SK-N-SH (cell line): ENCODE results near the gene SND1. TPM values are rescaled to one million over a fixed set of nuclear protein-coding genes. Genes with fewer than 3 reads are reported as not detected.

Experiments used
- CTCF ChIA-PET: fragments of 300-600, 350-600 bp; formaldehyde crosslinking; extraction: SDS; loops from one replicate; lab custom pipeline; 2021; lab: Yijun Ruan, JAX
- POLR2A ChIA-PET: fragments of 350-600 bp; sonication (Branson Sonifier 250); formaldehyde crosslinking; extraction: SDS; loops from one replicate; lab custom pipeline; 2020; ENCODE audit warnings: antibody characterized with exemption, inconsistent platforms; lab: Yijun Ruan, JAX
- DNase-seq: peaks from one replicate; pipeline ENCODE4 v3.0.0; 2012
- H2AFZ ChIP-seq: fragments of 200-600 bp; sonication (generic); 2 replicates; pipeline ENCODE4 v1.8.1; 2016; ENCODE audit warnings: antibody characterized with exemption, mild to moderate bottlenecking, low read depth
- H3F3A ChIP-seq: fragments of 200-600 bp; sonication (generic); replicated peaks from 2 replicates; pipeline ENCODE3; 2016; ENCODE audit warnings: antibody characterized with exemption, mild to moderate bottlenecking; ENCODE audit not compliant: insufficient read depth
- H3K27ac ChIP-seq, 2 experiments: fragments of 200-500 bp in 1 of 2; fragments of 200-600 bp in 1 of 2; sonication (Bioruptor generic) in 1 of 2; sonication (generic), shearing (Covaris generic) in 1 of 2; 2 replicates each; pipeline versions ENCODE4 v1.5.1 to v1.6.1; 2014 to 2016; ENCODE audit warnings: low read depth in 2 of 2, inconsistent platforms in 1 of 2, low read length in 1 of 2, mild to moderate bottlenecking in 1 of 2, mixed read lengths in 1 of 2
- H3K27me3 ChIP-seq: fragments of 200-600 bp; sonication (generic), shearing (Covaris generic); 2 replicates; pipeline ENCODE4 v1.6.1; 2016; ENCODE audit warnings: mixed run types; ENCODE audit not compliant: insufficient read depth
- H3K36me3 ChIP-seq, 2 experiments: fragments of 200-500 bp in 1 of 2; fragments of 200-600 bp in 1 of 2; sonication (Bioruptor generic) in 1 of 2; sonication (generic) in 1 of 2; replicated peaks in 1 of 2; 2 replicates each; pipeline versions ENCODE3 to v1.5.1; 2014 to 2016; ENCODE audit warnings: low read length in 1 of 2, mild to moderate bottlenecking in 1 of 2; ENCODE audit not compliant: insufficient read depth in 2 of 2, control insufficient read depth in 1 of 2
- H3K4me1 ChIP-seq, 2 experiments: fragments of 200-500 bp in 1 of 2; fragments of 200-600 bp in 1 of 2; sonication (Bioruptor generic) in 1 of 2; sonication (generic), shearing (Covaris generic) in 1 of 2; 2 replicates each; pipeline versions ENCODE4 v1.5.1 to v1.6.1; 2014 to 2016; ENCODE audit warnings: low read depth in 1 of 2, low read length in 1 of 2, mixed run types in 1 of 2; ENCODE audit not compliant: insufficient read depth in 2 of 2, control insufficient read depth in 1 of 2
- H3K4me2 ChIP-seq: fragments of 200-600 bp; sonication (generic), shearing (Covaris generic); 2 replicates; pipeline ENCODE4 v1.6.1; 2017; ENCODE audit warnings: mixed run types
- H3K4me3 ChIP-seq, 2 experiments: fragments of 200-500 bp in 1 of 2; fragments of 200-600 bp in 1 of 2; sonication (Bioruptor generic) in 1 of 2; sonication (generic), shearing (Covaris generic) in 1 of 2; 2 replicates each; pipeline versions ENCODE4 v1.5.1 to v1.8.1; 2014 to 2016; ENCODE audit warnings: low read depth in 2 of 2, inconsistent platforms in 1 of 2, low read length in 1 of 2, mild to moderate bottlenecking in 1 of 2, mixed read lengths in 1 of 2, moderate library complexity in 1 of 2
- H3K79me2 ChIP-seq: fragments of 200-600 bp; sonication (generic); 2 replicates; pipeline ENCODE4 v1.8.1; 2017; ENCODE audit warnings: mild to moderate bottlenecking; ENCODE audit not compliant: insufficient read depth
- H3K9ac ChIP-seq: fragments of 200-600 bp; sonication (generic); 2 replicates; pipeline ENCODE4 v1.6.1; 2017; ENCODE audit warnings: mixed run types
- H3K9me2 ChIP-seq: fragments of 200-600 bp; sonication (generic); 2 replicates; pipeline ENCODE4 v1.6.1; 2017; ENCODE audit warnings: mixed run types
- H3K9me3 ChIP-seq: fragments of 200-600 bp; sonication (generic); 2 replicates; pipeline ENCODE4 v1.6.1; 2017; ENCODE audit warnings: mixed run types, mild to moderate bottlenecking, moderate library complexity
- H4K20me1 ChIP-seq: fragments of 200-600 bp; sonication (generic); 2 replicates; pipeline ENCODE4 v1.6.1; 2017; ENCODE audit warnings: mild to moderate bottlenecking, mixed run types; ENCODE audit not compliant: insufficient read depth
- CHD2 ChIP-seq: fragments of 150-350 bp; IDR thresholded peaks from 2 replicates; pipeline ENCODE4 v1.6.1; 2018; ENCODE audit warnings: low read length; ENCODE audit not compliant: partially characterized antibody
- FOSL2 ChIP-seq: IDR thresholded peaks from 2 replicates; pipeline ENCODE4 v1.4.0; 2012; ENCODE audit warnings: low read depth, mild to moderate bottlenecking, moderate library complexity, borderline replicate concordance
- JUND ChIP-seq: IDR thresholded peaks from 2 replicates; pipeline ENCODE4 v1.4.0; 2012
- NFIC ChIP-seq: IDR thresholded peaks from 2 replicates; pipeline ENCODE4 v1.4.0; 2012; ENCODE audit warnings: borderline replicate concordance
- RFX5 ChIP-seq: IDR thresholded peaks from 2 replicates; pipeline ENCODE4 v1.6.1; 2012; ENCODE audit warnings: mild to moderate bottlenecking, improper control_type of control experiment, low read length
- SMC3 ChIP-seq: IDR thresholded peaks from 2 replicates; pipeline ENCODE4 v1.6.1; 2012; ENCODE audit warnings: low read depth, low read length, improper control_type of control experiment
- TCF12 ChIP-seq: IDR thresholded peaks from 2 replicates; pipeline ENCODE4 v1.4.0; 2012
- WGBS: methylation state at CpG from one replicate; pipeline ENCODE4 v1.1.6; 2017; ENCODE audit warnings: low lambda C conversion rate; 5-methylcytosine and 5-hydroxymethylcytosine counted together
- polyA plus RNA-seq, 3 experiments: library from polyadenylated mRNA; depleted of rRNA; stranded (reverse); fragments of >200 nt; gene quantifications; 2 replicates each; pipeline ENCODE4 v1.2.3, GENCODE V29; 2012
- TF ChIP-seq, protein P1 (sequence below): IDR thresholded peaks from 2 replicates; pipeline ENCODE4 v1.4.0; 2012; ENCODE audit warnings: low read depth, borderline replicate concordance
- TF ChIP-seq, protein P2 (sequence below): fragments of 200-600 bp; sonication (generic); IDR thresholded peaks from 2 replicates; pipeline ENCODE4 v1.6.1; 2017; ENCODE audit warnings: antibody characterized with exemption, mild to moderate bottlenecking, moderate library complexity
- TF ChIP-seq, protein P3 (sequence below): IDR thresholded peaks from 2 replicates; pipeline ENCODE4; 2012
- TF ChIP-seq, protein P4 (sequence below): IDR thresholded peaks from 2 replicates; pipeline ENCODE4 v1.6.1; 2012; ENCODE audit warnings: mild to moderate bottlenecking, low read depth, low read length, moderate library complexity

SND1 gene
- polyA plus RNA-seq, 1 of the 3 experiments (the other 2 are of a cell fraction), result 165 TPM

DNA sequence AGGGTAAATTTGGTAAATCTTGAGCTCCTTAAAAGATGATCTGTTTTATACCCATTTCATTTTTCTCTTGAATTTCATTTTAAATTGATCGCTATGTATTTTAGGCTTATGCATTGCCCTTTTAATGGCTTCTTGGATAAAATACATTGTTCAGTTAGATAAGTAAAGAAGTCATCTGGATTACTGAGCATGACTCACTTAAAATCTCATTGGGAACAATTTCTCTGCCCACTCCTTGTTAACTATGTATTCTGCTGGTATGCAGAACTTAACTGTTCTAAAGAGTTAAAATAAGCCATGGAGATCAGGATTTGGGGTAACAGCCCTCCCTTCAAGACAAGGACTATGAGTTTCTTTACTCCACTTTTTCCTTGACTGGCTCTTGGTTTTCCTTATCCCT, 134.2 kb downstream of the SND1 start:
- H3K27me3 ChIP-seq, result no peaks in the 10 kb centered on the region
- H3K4me3 ChIP-seq, result no peak overlapping the region
- peaks cover 96% of the 10 kb centered on the region for H3K79me2 ChIP-seq
- DNase-seq, result no peak
- peaks cover 2% of the 10 kb centered on the region for H3F3A ChIP-seq
- peaks cover 79% of the 10 kb centered on the region for H4K20me1 ChIP-seq
- H3K9me2 ChIP-seq, result no peaks in the 10 kb centered on the region
- H3K4me1 ChIP-seq, result peaks cover 29 to 32% of the 10 kb centered on the region in 2 experiments; a peak in 3 of 4 replicates
- no peaks in the 10 kb centered on the region for H3K9me3 ChIP-seq
- ChIA-PET CTCF (no interaction called here), POLR2A (no interaction called here)
- no peak overlapping the region for H3K4me2 ChIP-seq
- H3K9ac ChIP-seq, result no peak overlapping the region
- H2AFZ ChIP-seq, result no peak overlapping the region
- 86% methylated on average over 1 of the region's 1 CpG for WGBS
- TF ChIP-seq TCF12 (0 out of 2 replicates have a peak, but pooled peaks have one; percentile 5), FOSL2 (peak; percentile 36; the same call in 1 of the 2 replicates), RFX5 (no peak), JUND (peak; percentile 15; the same call in 1 of the 2 replicates)
- TF ChIP-seq, protein P1, sequence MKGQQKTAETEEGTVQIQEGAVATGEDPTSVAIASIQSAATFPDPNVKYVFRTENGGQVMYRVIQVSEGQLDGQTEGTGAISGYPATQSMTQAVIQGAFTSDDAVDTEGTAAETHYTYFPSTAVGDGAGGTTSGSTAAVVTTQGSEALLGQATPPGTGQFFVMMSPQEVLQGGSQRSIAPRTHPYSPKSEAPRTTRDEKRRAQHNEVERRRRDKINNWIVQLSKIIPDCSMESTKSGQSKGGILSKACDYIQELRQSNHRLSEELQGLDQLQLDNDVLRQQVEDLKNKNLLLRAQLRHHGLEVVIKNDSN, result no peak
- TF ChIP-seq, protein P2, sequence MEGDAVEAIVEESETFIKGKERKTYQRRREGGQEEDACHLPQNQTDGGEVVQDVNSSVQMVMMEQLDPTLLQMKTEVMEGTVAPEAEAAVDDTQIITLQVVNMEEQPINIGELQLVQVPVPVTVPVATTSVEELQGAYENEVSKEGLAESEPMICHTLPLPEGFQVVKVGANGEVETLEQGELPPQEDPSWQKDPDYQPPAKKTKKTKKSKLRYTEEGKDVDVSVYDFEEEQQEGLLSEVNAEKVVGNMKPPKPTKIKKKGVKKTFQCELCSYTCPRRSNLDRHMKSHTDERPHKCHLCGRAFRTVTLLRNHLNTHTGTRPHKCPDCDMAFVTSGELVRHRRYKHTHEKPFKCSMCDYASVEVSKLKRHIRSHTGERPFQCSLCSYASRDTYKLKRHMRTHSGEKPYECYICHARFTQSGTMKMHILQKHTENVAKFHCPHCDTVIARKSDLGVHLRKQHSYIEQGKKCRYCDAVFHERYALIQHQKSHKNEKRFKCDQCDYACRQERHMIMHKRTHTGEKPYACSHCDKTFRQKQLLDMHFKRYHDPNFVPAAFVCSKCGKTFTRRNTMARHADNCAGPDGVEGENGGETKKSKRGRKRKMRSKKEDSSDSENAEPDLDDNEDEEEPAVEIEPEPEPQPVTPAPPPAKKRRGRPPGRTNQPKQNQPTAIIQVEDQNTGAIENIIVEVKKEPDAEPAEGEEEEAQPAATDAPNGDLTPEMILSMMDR, result no peak
- peaks cover 2 to 5% of the 10 kb centered on the region in 2 experiments for H3K36me3 ChIP-seq
- H3K27ac ChIP-seq, result no peak overlapping the region

DNA sequence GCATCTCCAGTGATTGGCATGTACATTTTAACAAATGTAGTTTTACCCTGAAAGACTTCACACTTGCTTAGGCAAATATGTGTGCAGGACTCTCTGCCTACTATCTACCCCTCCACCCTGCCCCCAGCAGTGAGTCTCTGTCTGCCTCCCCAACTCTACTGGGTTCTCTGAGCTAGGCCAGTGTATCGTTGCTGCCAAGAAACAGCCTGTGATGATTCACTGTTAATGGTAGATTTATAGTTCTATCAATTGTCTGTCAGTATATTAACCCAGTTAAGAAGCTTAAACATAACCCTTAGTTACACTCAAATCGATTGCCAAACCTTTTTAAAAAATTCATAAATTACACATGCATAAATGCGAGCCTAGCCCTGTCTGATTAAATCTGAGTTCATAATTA, 137.0 kb downstream of the SND1 start:
- no peak for DNase-seq
- H3K79me2 ChIP-seq, result peaks cover 94% of the 10 kb centered on the region
- CTCF ChIA-PET, result interaction anchor here (0.7 to 4.1 kb wide), 6 partner anchors 11 to 285 kb away, joined by 3 to 17 read pairs (median 3); no protein-coding TSS in a partner anchor
- peaks cover 2% of the 10 kb centered on the region for H3F3A ChIP-seq
- no peaks in the 10 kb centered on the region for H3K9me2 ChIP-seq
- TF ChIP-seq, protein P3, sequence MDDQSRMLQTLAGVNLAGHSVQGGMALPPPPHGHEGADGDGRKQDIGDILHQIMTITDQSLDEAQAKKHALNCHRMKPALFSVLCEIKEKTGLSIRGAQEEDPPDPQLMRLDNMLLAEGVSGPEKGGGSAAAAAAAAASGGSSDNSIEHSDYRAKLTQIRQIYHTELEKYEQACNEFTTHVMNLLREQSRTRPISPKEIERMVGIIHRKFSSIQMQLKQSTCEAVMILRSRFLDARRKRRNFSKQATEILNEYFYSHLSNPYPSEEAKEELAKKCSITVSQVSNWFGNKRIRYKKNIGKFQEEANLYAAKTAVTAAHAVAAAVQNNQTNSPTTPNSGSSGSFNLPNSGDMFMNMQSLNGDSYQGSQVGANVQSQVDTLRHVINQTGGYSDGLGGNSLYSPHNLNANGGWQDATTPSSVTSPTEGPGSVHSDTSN, result peak; percentile 64
- peak; percentile 39; the same call in 1 of the 2 replicates for TF ChIP-seq JUND
- peak; percentile 19; the same call in 1 of the 2 replicates for TF ChIP-seq TCF12
- TF ChIP-seq SMC3, result no peak
- TF ChIP-seq CHD2, result no peak
- TF ChIP-seq, protein P4, sequence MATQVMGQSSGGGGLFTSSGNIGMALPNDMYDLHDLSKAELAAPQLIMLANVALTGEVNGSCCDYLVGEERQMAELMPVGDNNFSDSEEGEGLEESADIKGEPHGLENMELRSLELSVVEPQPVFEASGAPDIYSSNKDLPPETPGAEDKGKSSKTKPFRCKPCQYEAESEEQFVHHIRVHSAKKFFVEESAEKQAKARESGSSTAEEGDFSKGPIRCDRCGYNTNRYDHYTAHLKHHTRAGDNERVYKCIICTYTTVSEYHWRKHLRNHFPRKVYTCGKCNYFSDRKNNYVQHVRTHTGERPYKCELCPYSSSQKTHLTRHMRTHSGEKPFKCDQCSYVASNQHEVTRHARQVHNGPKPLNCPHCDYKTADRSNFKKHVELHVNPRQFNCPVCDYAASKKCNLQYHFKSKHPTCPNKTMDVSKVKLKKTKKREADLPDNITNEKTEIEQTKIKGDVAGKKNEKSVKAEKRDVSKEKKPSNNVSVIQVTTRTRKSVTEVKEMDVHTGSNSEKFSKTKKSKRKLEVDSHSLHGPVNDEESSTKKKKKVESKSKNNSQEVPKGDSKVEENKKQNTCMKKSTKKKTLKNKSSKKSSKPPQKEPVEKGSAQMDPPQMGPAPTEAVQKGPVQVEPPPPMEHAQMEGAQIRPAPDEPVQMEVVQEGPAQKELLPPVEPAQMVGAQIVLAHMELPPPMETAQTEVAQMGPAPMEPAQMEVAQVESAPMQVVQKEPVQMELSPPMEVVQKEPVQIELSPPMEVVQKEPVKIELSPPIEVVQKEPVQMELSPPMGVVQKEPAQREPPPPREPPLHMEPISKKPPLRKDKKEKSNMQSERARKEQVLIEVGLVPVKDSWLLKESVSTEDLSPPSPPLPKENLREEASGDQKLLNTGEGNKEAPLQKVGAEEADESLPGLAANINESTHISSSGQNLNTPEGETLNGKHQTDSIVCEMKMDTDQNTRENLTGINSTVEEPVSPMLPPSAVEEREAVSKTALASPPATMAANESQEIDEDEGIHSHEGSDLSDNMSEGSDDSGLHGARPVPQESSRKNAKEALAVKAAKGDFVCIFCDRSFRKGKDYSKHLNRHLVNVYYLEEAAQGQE, result no peak
- TF ChIP-seq, protein P2, result no peak
- peak; percentile 40; the same call in 1 of the 2 replicates for TF ChIP-seq FOSL2
- TF ChIP-seq NFIC, result peak; percentile 59; the same call in 1 of the 2 replicates
- H3K4me1 ChIP-seq, result peaks cover 12 to 28% of the 10 kb centered on the region in 2 experiments; a peak in 3 of 4 replicates
- H2AFZ ChIP-seq, result no peak overlapping the region
- no peaks in the 10 kb centered on the region for H3K9me3 ChIP-seq
- H3K4me3 ChIP-seq, result no peak overlapping the region
- peaks cover 1 to 5% of the 10 kb centered on the region in 2 experiments for H3K36me3 ChIP-seq
- WGBS, result 54% methylated on average over 3 of the region's 3 CpGs
- no peaks in the 10 kb centered on the region for H3K27me3 ChIP-seq
- H3K27ac ChIP-seq, result no peak overlapping the region
- POLR2A ChIA-PET, result no interaction called here
- no peak overlapping the region for H3K4me2 ChIP-seq
- no peak overlapping the region for H3K9ac ChIP-seq
- H4K20me1 ChIP-seq, result peaks cover 84% of the 10 kb centered on the region
